ENCODE measurements around the gene SPTLC2. TPM values are rescaled to one million over a fixed set of nuclear protein-coding genes. Genes with fewer than 3 reads are reported as not detected.

The SPTLC2 gene
- total and polyA plus RNA-seq, 5 donors from 2014 or later = 8.9 to 18.1 (median 10.1) TPM

DNA sequence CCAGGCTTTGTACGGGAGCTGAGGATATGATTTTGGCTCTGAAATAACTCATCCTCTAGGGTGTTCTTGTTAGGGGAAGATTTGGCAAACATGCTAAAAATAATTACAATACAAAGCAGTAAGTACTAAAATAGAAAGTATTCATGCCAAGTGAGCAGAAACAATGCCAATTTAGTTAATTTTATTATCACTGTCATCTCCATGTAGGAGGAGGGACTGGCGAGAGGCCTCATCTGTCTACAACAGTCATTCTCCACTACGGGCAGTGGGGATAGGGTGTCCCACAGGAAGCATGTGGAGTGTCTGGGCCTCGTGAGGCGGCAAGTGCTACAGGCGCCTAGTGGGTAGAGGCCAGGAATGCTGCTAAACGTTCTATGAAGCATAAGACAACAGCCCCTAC is 121.1 kb downstream of the SPTLC2 start:
- Mint-ChIP-seq H3K4me1 (peaks cover 0 to 7% (median under 1%) of the 10 kb centered on the region in 4 donors), H3K27ac (no peak overlapping the region), H3K4me3 (no peak overlapping the region), H3K9me3 (no peaks in the 10 kb centered on the region), H3K27me3 (peaks cover 49% of the 10 kb centered on the region), H3K36me3 (no peaks in the 10 kb centered on the region)
- Histone ChIP-seq H3K27me3 (ENCODE audit: control insufficient read depth, insufficient read depth, low read length) (peaks cover 5% of the 10 kb centered on the region), H3K27ac (ENCODE audit: insufficient read depth, low read length, poor library complexity, severe bottlenecking) (no peak overlapping the region), H3K36me3 (ENCODE audit: control insufficient read depth, insufficient read depth, low read length) (no peaks in the 10 kb centered on the region), H3K4me1 (ENCODE audit: control insufficient read depth, insufficient read depth, low read length, poor library complexity, severe bottlenecking) (peaks cover 13% of the 10 kb centered on the region), H3K4me3 (ENCODE audit: low read depth, low read length) (no peak overlapping the region), H3K9me3 (ENCODE audit: control insufficient read depth in 2 of 2, low read length in 2 of 2) (no peaks in the 10 kb centered on the region)
- ATAC-seq (ENCODE audit: low read depth in 2 of 2) (no peak), DNase-seq (no peak)

- H3K27ac Mint-ChIP-seq = no peak overlapping the region
- Histone ChIP-seq H3K4me3 (ENCODE audit: low read depth, low read length) (no peak overlapping the region), H3K27ac (ENCODE audit: insufficient read depth, low read length, poor library complexity, severe bottlenecking) (no peak overlapping the region), H3K4me1 (ENCODE audit: control insufficient read depth, insufficient read depth, low read length, poor library complexity, severe bottlenecking) (no peaks in the 10 kb centered on the region), H3K36me3 (ENCODE audit: control insufficient read depth, insufficient read depth, low read length) (no peaks in the 10 kb centered on the region), H3K27me3 (ENCODE audit: control insufficient read depth, insufficient read depth, low read length) (no peaks in the 10 kb centered on the region), H3K9me3 (ENCODE audit: control insufficient read depth in 2 of 2, low read length in 2 of 2) (no peaks in the 10 kb centered on the region)
- H3K36me3 Mint-ChIP-seq = no peaks in the 10 kb centered on the region
- ATAC-seq (ENCODE audit: low read depth in 2 of 2) = no peak
- H3K4me1 Mint-ChIP-seq = no peaks in the 10 kb centered on the region
- no peaks in the 10 kb centered on the region for H3K9me3 Mint-ChIP-seq
- H3K4me3 Mint-ChIP-seq = no peak overlapping the region
- DNase-seq = no peak
- H3K27me3 Mint-ChIP-seq = peaks cover 19% of the 10 kb centered on the region
Measured at GRCh38 chr14:77491056-77491455, 125.4 kb downstream of the SPTLC2 start.

DNA sequence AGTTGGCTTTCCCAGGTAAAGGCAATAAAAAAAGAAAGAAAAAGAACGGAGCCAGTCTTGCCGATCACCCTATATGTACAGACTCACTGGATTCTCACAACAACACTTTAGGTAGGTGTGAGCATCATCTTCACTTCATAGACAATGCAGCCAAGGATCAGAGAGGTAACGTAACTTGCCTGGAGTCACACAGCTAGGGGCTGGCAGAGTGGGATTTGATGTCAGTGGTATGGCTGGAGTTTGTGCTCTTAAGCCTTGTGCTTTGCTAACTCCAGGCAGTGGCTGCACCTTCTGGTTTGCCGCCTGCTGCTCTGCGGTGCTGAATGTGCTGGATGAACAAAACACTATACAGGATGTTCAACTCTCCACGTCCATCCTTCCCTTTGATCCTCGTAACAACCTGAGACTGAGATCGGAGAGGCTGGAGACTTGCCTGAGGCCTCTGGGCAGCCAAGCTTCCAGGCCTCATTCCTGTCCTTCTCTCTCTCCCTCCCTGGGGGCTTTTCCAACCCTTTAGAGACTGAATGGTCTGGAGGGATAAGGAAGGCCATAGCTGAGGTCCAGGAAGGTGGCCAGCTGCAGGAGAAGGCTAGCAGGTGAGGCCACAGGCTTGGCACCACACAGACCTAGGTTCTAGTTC is 126.0 kb downstream of the SPTLC2 start:
- Mint-ChIP-seq H3K4me3 (no peak overlapping the region), H3K4me1 (no peaks in the 10 kb centered on the region), H3K9me3 (peaks cover 0 to 1% (median 0%) of the 10 kb centered on the region in 7 donors), H3K27ac (no peak overlapping the region), H3K36me3 (no peaks in the 10 kb centered on the region), H3K27me3 (peaks cover 13% of the 10 kb centered on the region)
- Histone ChIP-seq H3K4me3 (ENCODE audit: low read depth, low read length) (no peak overlapping the region), H3K4me1 (ENCODE audit: control insufficient read depth, insufficient read depth, low read length, poor library complexity, severe bottlenecking) (no peaks in the 10 kb centered on the region), H3K9me3 (ENCODE audit: control insufficient read depth in 2 of 2, low read length in 2 of 2) (no peaks in the 10 kb centered on the region), H3K27me3 (ENCODE audit: control insufficient read depth, insufficient read depth, low read length) (no peaks in the 10 kb centered on the region), H3K36me3 (ENCODE audit: control insufficient read depth, insufficient read depth, low read length) (no peaks in the 10 kb centered on the region), H3K27ac (ENCODE audit: insufficient read depth, low read length, poor library complexity, severe bottlenecking) (no peak overlapping the region)
- no peak for DNase-seq
- no peak for ATAC-seq (ENCODE audit: low read depth in 2 of 2)

GRCh38 chr14:77489041-77489440 is 127.4 kb downstream of the SPTLC2 start:
- H3K4me1 Mint-ChIP-seq = no peaks in the 10 kb centered on the region
- H3K27ac Mint-ChIP-seq = peak overlapping the region in 1 of 3 donors; percentile 20
- H3K9me3 ChIP-seq (ENCODE audit: control insufficient read depth in 2 of 2, low read length in 2 of 2) = no peaks in the 10 kb centered on the region
- H3K27me3 Mint-ChIP-seq = peaks cover 9% of the 10 kb centered on the region
- ATAC-seq (ENCODE audit: low read depth in 2 of 2) (no peak), DNase-seq (no peak)
- H3K27ac ChIP-seq (ENCODE audit: insufficient read depth, low read length, poor library complexity, severe bottlenecking) = no peak overlapping the region
- H3K36me3 Mint-ChIP-seq = no peaks in the 10 kb centered on the region
- no peaks in the 10 kb centered on the region for H3K4me1 ChIP-seq (ENCODE audit: control insufficient read depth, insufficient read depth, low read length, poor library complexity, severe bottlenecking)
- H3K4me3 ChIP-seq (ENCODE audit: low read depth, low read length) = no peak overlapping the region
- H3K36me3 ChIP-seq (ENCODE audit: control insufficient read depth, insufficient read depth, low read length) = no peaks in the 10 kb centered on the region
- H3K4me3 Mint-ChIP-seq = no peak overlapping the region
- H3K27me3 ChIP-seq (ENCODE audit: control insufficient read depth, insufficient read depth, low read length) = no peaks in the 10 kb centered on the region
- peaks cover 0 to 1% (median 0%) of the 10 kb centered on the region in 7 donors for H3K9me3 Mint-ChIP-seq

GRCh38 chr14:77488558-77488957 is 127.9 kb downstream of the SPTLC2 start:
- H3K4me1 Mint-ChIP-seq = no peaks in the 10 kb centered on the region
- peaks cover 0 to 1% (median 0%) of the 10 kb centered on the region in 7 donors for H3K9me3 Mint-ChIP-seq
- no peak for ATAC-seq (ENCODE audit: low read depth in 2 of 2)
- no peaks in the 10 kb centered on the region for H3K36me3 Mint-ChIP-seq
- Histone ChIP-seq H3K27me3 (ENCODE audit: control insufficient read depth, insufficient read depth, low read length) (no peaks in the 10 kb centered on the region), H3K27ac (ENCODE audit: insufficient read depth, low read length, poor library complexity, severe bottlenecking) (no peak overlapping the region), H3K9me3 (ENCODE audit: control insufficient read depth in 2 of 2, low read length in 2 of 2) (no peaks in the 10 kb centered on the region), H3K36me3 (ENCODE audit: control insufficient read depth, insufficient read depth, low read length) (no peaks in the 10 kb centered on the region), H3K4me1 (ENCODE audit: control insufficient read depth, insufficient read depth, low read length, poor library complexity, severe bottlenecking) (no peaks in the 10 kb centered on the region), H3K4me3 (ENCODE audit: low read depth, low read length) (no peak overlapping the region)
- H3K4me3 Mint-ChIP-seq = no peak overlapping the region
- no peak for DNase-seq
- H3K27ac Mint-ChIP-seq = no peak overlapping the region
- peaks cover 5% of the 10 kb centered on the region for H3K27me3 Mint-ChIP-seq

DNA sequence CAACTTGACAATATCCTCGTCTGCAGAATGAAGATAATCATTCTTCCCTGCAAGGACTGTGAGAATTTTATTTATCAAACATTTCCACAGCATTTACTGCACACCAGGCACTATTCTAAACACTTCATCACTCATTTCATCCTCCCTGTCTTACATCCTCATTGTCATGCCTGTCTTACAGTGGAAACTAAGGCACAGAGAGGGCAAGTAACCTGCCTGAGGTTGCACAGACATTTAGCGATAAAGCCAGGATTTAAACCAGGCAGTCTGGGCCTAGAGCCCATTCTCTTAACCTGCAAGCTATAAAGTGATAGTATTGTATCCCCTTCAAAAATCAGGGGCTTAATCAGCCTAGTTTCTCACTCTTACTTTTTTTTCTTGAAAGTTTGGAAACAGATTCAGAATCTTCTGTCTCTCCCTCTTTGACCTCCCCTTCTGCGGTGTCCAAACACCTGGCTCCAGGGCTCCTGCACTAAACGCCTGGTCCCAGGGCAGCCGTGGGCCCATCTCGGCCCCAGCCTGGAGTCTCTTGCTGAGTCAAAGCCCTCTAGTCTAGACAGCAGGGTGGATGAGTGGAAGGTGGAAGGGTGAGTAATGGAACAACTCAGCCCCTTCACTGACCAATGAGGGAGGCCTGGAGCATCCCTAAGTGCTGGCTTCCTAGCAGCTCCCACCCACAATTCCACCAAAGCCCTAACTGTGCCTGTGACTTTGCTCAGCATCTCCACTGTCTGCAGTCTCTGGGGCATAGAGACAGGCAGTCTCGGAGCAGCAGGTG is 130.3 kb downstream of the SPTLC2 start:
- no peak overlapping the region for H3K4me3 ChIP-seq (ENCODE audit: low read depth, low read length)
- Mint-ChIP-seq H3K9me3 (peaks cover 0 to 1% (median 0%) of the 10 kb centered on the region in 7 donors), H3K27me3 (peaks cover 4% of the 10 kb centered on the region), H3K4me3 (no peak overlapping the region), H3K27ac (no peak overlapping the region), H3K36me3 (no peaks in the 10 kb centered on the region), H3K4me1 (no peaks in the 10 kb centered on the region)
- ATAC-seq (ENCODE audit: low read depth in 2 of 2) (no peak), DNase-seq (no peak)
- no peaks in the 10 kb centered on the region for H3K4me1 ChIP-seq (ENCODE audit: control insufficient read depth, insufficient read depth, low read length, poor library complexity, severe bottlenecking)
- no peaks in the 10 kb centered on the region for H3K27me3 ChIP-seq (ENCODE audit: control insufficient read depth, insufficient read depth, low read length)
- H3K9me3 ChIP-seq (ENCODE audit: control insufficient read depth in 2 of 2, low read length in 2 of 2) = no peaks in the 10 kb centered on the region
- no peaks in the 10 kb centered on the region for H3K36me3 ChIP-seq (ENCODE audit: control insufficient read depth, insufficient read depth, low read length)
- no peak overlapping the region for H3K27ac ChIP-seq (ENCODE audit: insufficient read depth, low read length, poor library complexity, severe bottlenecking)

GRCh38 chr14:77485256-77485655 is 131.2 kb downstream of the SPTLC2 start:
- no peaks in the 10 kb centered on the region for H3K4me1 ChIP-seq (ENCODE audit: control insufficient read depth, insufficient read depth, low read length, poor library complexity, severe bottlenecking)
- Mint-ChIP-seq H3K27me3 (no peaks in the 10 kb centered on the region), H3K4me3 (no peak overlapping the region), H3K36me3 (no peaks in the 10 kb centered on the region), H3K9me3 (peaks cover 0 to 1% (median 0%) of the 10 kb centered on the region in 7 donors), H3K4me1 (no peaks in the 10 kb centered on the region), H3K27ac (no peak overlapping the region)
- H3K4me3 ChIP-seq (ENCODE audit: low read depth, low read length) = no peak overlapping the region
- no peak overlapping the region for H3K27ac ChIP-seq (ENCODE audit: insufficient read depth, low read length, poor library complexity, severe bottlenecking)
- DNase-seq = no peak
- no peaks in the 10 kb centered on the region for H3K27me3 ChIP-seq (ENCODE audit: control insufficient read depth, insufficient read depth, low read length)
- no peaks in the 10 kb centered on the region for H3K9me3 ChIP-seq (ENCODE audit: control insufficient read depth in 2 of 2, low read length in 2 of 2)
- no peaks in the 10 kb centered on the region for H3K36me3 ChIP-seq (ENCODE audit: control insufficient read depth, insufficient read depth, low read length)
- no peak for ATAC-seq (ENCODE audit: low read depth in 2 of 2)

GRCh38 chr14:77482422-77482821 is 134.0 kb downstream of the SPTLC2 start:
- DNase-seq (no peak), ATAC-seq (ENCODE audit: low read depth in 2 of 2) (no peak)
- H3K9me3 Mint-ChIP-seq = peaks cover 0 to 1% (median 0%) of the 10 kb centered on the region in 7 donors
- Histone ChIP-seq H3K36me3 (ENCODE audit: control insufficient read depth, insufficient read depth, low read length) (no peaks in the 10 kb centered on the region), H3K4me1 (ENCODE audit: control insufficient read depth, insufficient read depth, low read length, poor library complexity, severe bottlenecking) (no peaks in the 10 kb centered on the region), H3K27ac (ENCODE audit: insufficient read depth, low read length, poor library complexity, severe bottlenecking) (no peak overlapping the region), H3K27me3 (ENCODE audit: control insufficient read depth, insufficient read depth, low read length) (no peaks in the 10 kb centered on the region), H3K4me3 (ENCODE audit: low read depth, low read length) (no peak overlapping the region), H3K9me3 (ENCODE audit: control insufficient read depth in 2 of 2, low read length in 2 of 2) (no peaks in the 10 kb centered on the region)
- no peaks in the 10 kb centered on the region for H3K27me3 Mint-ChIP-seq
- no peaks in the 10 kb centered on the region for H3K36me3 Mint-ChIP-seq
- peak overlapping the region in 1 of 3 donors; percentile 41 for H3K27ac Mint-ChIP-seq
- no peak overlapping the region for H3K4me3 Mint-ChIP-seq
- no peaks in the 10 kb centered on the region for H3K4me1 Mint-ChIP-seq

Data from CD4-positive, CD25-positive, alpha-beta regulatory T cell (primary cell).